ENCODE measurements around the gene SAP30BP. TPM values are rescaled to one million over a fixed set of nuclear protein-coding genes. Genes with fewer than 3 reads are reported as not detected.
A peak's percentile ranks its signal among the peaks of the same experiment; 100 is the strongest.

The SAP30BP gene
- polyA plus RNA-seq, 1 donor from 2014 or later, result 119 TPM

GRCh38 chr17:75639327-75639726, 27.8 kb upstream of the SAP30BP start:
- Mint-ChIP-seq H3K27ac (no peak overlapping the region), H3K27me3 (no peaks in the 10 kb centered on the region), H3K4me3 (no peak overlapping the region), H3K36me3 (no peaks in the 10 kb centered on the region), H3K9me3 (no peaks in the 10 kb centered on the region), H3K4me1 (no peaks in the 10 kb centered on the region)

GRCh38 chr17:75639771-75640555, 27.2 kb upstream of the SAP30BP start:
- Mint-ChIP-seq H3K9me3 (no peaks in the 10 kb centered on the region), H3K4me1 (no peaks in the 10 kb centered on the region), H3K36me3 (no peaks in the 10 kb centered on the region), H3K27ac (peak overlapping the region in 1 of 3 donors; percentile 39), H3K27me3 (no peaks in the 10 kb centered on the region), H3K4me3 (no peak overlapping the region)

DNA sequence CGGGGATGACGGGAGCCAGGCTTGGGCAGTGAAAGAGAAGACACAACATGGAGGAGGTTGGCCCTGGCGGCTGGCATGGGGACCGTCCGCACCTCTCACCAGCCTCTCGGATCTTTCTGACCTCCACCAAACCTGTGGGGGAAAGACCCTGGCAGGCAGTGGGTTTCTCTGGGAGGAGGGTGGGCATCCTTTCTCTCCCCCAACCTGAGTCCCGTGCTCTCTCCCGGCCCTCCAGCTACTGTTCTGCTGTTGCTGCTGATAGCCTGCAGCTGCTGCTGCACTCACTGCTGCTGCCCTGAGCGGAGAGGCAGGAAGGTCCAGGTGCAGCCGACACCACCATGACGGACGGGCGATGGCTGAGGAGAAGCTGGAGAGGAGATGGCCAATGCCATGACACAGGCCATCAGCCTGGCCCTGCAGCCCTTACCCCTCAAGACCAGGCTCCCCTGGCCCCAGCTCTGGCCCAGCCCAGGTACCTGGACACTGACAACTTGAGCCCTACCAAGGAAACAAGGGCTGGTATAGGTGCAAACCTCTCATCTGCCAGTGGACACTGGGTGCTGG, 26.5 kb upstream of the SAP30BP start:
- H3K27ac Mint-ChIP-seq, result no peak overlapping the region
- no peaks in the 10 kb centered on the region for H3K27me3 Mint-ChIP-seq
- H3K4me1 Mint-ChIP-seq, result no peaks in the 10 kb centered on the region
- no peaks in the 10 kb centered on the region for H3K9me3 Mint-ChIP-seq
- H3K36me3 Mint-ChIP-seq, result no peaks in the 10 kb centered on the region
- H3K4me3 Mint-ChIP-seq, result no peak overlapping the region

DNA sequence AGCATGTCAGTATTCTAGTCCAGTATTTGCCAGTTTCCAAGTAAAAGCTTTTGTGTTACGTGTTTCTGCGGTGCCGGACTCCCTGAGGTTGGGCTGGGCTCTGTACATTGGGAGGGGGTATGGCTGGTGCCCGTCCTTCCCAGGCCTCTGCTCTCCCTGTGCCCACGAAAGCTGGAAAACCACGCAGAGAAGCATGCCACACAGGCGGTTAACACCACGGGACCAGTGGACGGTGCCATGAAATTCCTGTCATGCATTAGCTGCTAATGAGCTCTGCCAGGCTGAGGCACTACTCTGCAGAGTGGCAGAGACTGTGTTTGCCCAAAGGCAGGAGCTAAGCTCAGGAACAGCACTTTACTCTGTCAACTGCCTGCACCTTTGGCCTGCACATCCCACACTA, 25.8 kb upstream of the SAP30BP start:
- H3K4me3 Mint-ChIP-seq, result no peak overlapping the region
- H3K27me3 Mint-ChIP-seq, result no peaks in the 10 kb centered on the region
- H3K4me1 Mint-ChIP-seq, result peaks cover 0 to 4% (median 2%) of the 10 kb centered on the region in 3 donors
- no peaks in the 10 kb centered on the region for H3K9me3 Mint-ChIP-seq
- H3K36me3 Mint-ChIP-seq, result no peaks in the 10 kb centered on the region
- no peak overlapping the region for H3K27ac Mint-ChIP-seq

DNA sequence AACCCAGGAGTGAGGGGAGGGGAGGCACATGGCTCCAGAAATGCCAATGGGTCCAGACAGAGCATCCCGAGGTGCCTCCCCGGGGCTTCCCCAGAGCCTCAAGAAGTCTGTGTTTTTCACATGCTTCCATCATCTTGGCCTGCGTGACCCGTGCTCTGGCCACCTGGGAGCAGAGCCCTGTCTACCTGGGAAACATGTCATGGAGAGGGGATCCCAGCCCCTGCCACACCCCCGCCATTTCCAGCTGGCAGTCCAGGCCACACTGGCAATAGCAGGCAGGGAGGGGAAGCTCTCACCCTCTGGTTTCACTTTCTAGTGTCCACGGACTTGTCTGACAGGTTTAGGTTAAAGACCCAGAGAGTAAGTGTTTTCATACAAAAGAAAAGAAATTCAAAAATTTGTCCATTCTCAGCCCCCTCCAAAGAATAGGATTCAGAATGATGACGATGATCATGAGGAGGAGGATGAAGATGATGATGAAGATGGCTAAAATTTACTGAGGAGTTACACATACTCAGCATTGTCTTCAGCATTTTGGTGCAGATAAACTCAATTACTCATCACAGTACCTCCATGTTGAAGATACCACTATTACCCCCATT, 24.9 kb upstream of the SAP30BP start:
- Mint-ChIP-seq H3K27me3 (no peaks in the 10 kb centered on the region), H3K4me1 (peaks cover 0 to 4% (median 2%) of the 10 kb centered on the region in 3 donors), H3K4me3 (no peak overlapping the region), H3K9me3 (no peaks in the 10 kb centered on the region), H3K27ac (peak overlapping the region in 1 of 3 donors; percentile 35), H3K36me3 (no peaks in the 10 kb centered on the region)

DNA sequence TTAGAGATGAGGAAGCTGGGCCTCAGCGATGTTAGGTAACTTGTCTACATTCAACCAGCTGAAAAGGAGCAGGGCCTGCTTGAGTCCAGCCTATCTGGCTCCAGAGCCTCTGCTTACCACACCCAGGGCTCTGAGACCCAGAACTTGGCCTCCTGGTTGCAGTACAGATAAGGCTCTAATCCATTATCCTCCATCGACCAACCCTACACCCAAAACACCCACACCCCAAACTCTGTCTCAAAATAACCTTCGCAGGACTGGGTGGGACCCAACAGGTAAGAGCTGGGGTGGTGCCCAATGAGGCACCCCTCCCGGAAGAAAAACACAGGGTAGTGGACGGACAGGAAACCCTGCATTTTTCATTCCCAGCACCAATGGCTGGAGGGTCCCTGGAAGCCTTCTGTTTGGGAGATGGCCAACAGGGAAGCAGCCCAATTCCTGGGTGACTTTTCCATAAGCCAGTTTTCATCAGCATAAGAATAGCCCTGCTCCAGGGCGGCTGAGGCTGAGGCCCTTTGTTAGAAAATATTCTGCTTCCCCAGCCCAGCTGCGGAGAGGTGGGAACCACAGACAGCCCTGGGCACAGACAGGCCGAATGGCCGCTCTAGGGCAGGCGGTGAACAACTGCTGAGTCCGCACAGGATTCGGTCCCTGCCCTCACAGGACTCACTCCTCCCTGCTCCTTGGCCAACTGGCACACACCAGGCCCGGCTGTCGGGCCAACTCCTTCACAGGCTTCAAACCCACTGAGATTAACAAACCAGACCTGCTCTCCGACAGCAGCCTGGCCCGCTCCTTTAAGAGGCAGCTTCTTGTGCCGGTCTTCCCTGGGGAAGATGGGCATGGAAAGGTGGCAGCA, 24.1 kb upstream of the SAP30BP start:
- H3K27ac Mint-ChIP-seq, result peak overlapping the region in 1 of 3 donors; percentile 35

DNA sequence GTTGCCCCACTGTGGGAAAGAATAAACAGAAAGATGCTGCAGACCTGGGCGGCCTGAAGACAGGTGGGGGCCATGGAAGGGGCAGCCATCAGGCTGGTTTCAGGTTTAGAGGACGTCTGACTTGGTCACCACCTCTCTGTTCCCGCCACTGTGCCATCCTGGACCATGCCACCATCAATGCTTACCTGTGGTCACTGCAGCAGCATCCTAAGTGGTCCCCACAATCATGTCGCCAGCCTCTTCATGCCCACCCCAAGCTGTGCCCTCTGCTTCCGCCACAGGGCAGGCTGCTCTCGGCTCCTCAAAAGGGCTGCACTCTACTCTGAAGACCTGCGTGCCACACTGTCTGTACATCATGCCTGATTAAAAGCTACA, 23.5 kb upstream of the SAP30BP start:
- Mint-ChIP-seq H3K27ac (no peak overlapping the region), H3K4me3 (no peak overlapping the region), H3K9me3 (no peaks in the 10 kb centered on the region), H3K36me3 (no peaks in the 10 kb centered on the region), H3K27me3 (no peaks in the 10 kb centered on the region), H3K4me1 (peaks cover 0 to 4% (median 2%) of the 10 kb centered on the region in 3 donors)

More for the DNA sequence above, 24.1 kb upstream of the SAP30BP start:
- H3K4me1 Mint-ChIP-seq, result peaks cover 0 to 4% (median 2%) of the 10 kb centered on the region in 3 donors
- H3K4me3 Mint-ChIP-seq, result no peak overlapping the region
- H3K36me3 Mint-ChIP-seq, result no peaks in the 10 kb centered on the region
- no peaks in the 10 kb centered on the region for H3K27me3 Mint-ChIP-seq
- H3K9me3 Mint-ChIP-seq, result no peaks in the 10 kb centered on the region

DNA sequence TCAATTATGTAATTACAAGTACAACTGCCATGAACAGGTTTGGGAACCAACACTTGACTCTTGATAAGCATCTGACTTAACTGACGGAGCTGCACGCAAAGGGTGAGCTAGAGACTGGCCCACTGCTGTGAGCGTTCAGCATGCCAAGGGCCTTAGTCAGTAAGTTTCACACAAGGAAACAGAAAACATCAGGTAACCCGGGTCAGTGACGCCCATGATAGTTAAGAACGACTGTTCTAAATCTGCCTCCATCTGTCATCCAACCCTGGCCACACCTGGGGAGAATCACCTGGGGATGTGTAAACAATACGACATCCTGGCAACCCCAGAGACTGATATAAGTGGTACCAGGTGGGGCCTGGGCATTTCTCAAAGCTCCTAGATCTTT, 21.6 kb upstream of the SAP30BP start:
- H3K9me3 Mint-ChIP-seq, result no peaks in the 10 kb centered on the region
- H3K27me3 Mint-ChIP-seq, result no peaks in the 10 kb centered on the region
- peaks cover 4% of the 10 kb centered on the region for H3K36me3 Mint-ChIP-seq
- H3K4me3 Mint-ChIP-seq, result no peak overlapping the region
- H3K27ac Mint-ChIP-seq, result no peak overlapping the region
- peaks cover 0 to 4% (median 2%) of the 10 kb centered on the region in 3 donors for H3K4me1 Mint-ChIP-seq

DNA sequence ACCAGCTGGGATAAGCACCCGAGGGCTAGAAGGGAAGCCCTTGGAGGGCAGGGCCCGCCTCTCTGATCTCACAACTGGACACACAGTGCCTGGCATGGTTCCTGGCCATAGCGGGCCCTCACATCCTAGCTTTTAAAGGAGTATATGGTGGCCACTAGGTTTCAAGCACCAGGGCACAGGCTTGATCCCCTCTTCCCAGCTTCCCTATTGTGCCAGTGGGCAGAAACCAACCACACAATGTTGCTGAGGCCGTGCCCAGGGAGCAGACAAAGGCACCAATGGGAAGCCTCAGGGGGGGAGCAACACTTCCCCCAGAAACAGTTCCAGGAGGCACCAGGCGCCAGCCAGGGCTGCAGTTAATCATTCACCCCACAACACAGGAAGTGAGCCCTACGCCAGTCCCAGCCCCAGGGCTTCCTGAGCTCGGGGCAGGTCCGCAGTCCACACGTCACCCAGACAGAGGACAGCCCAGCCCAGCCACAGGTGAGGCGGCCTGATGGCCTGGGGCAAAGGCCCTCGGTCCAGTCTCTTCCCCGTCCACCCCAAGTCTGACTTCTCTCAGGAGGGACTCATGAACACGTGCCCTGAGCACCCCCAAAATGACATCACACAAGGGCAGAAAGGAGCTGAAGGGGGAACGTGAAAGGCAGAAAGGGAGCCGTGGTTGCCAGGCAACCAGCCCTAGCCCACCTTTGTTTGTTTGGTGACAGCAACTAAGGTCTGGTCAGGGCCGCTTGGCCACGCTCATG, 21.1 kb upstream of the SAP30BP start:
- Mint-ChIP-seq H3K4me1 (peaks cover 0 to 4% (median 2%) of the 10 kb centered on the region in 3 donors), H3K27ac (no peak overlapping the region), H3K36me3 (peaks cover 4% of the 10 kb centered on the region), H3K27me3 (no peaks in the 10 kb centered on the region), H3K9me3 (no peaks in the 10 kb centered on the region), H3K4me3 (no peak overlapping the region)

GRCh38 chr17:75646638-75646992, 20.5 kb upstream of the SAP30BP start:
- Mint-ChIP-seq H3K9me3 (no peaks in the 10 kb centered on the region), H3K36me3 (peaks cover 4% of the 10 kb centered on the region), H3K27ac (no peak overlapping the region), H3K27me3 (no peaks in the 10 kb centered on the region), H3K4me1 (peaks cover 0 to 4% (median 2%) of the 10 kb centered on the region in 3 donors), H3K4me3 (no peak overlapping the region)

- H3K4me1 Mint-ChIP-seq, result peaks cover 0 to 4% (median 2%) of the 10 kb centered on the region in 3 donors
- no peak overlapping the region for H3K4me3 Mint-ChIP-seq
- no peaks in the 10 kb centered on the region for H3K9me3 Mint-ChIP-seq
- H3K27ac Mint-ChIP-seq, result no peak overlapping the region
- H3K27me3 Mint-ChIP-seq, result no peaks in the 10 kb centered on the region
- peaks cover 4% of the 10 kb centered on the region for H3K36me3 Mint-ChIP-seq
Observed at GRCh38 chr17:75647061-75647460, 20.1 kb upstream of the SAP30BP start.

DNA sequence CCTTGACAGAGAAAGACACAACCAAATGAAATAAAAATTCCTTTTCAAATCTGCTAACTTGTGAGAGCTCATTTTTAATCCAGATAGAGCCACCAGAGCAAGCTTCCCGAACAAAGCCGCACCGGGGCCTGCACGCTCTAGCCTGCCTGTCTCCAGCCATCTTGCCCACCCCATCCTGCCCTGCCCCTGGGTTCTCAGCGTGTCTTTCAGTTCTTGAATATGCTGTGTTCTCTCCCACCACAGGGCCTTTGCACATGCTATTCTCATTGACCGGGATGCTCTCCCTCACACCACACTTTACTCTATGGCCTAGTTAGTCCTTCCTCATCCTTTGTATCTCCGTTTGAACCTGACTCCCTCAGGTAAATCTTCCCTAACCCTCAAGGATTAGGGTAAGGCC, 19.2 kb upstream of the SAP30BP start:
- no peak overlapping the region for H3K4me3 Mint-ChIP-seq
- no peaks in the 10 kb centered on the region for H3K9me3 Mint-ChIP-seq
- no peaks in the 10 kb centered on the region for H3K27me3 Mint-ChIP-seq
- H3K27ac Mint-ChIP-seq, result no peak overlapping the region
- peaks cover 4% of the 10 kb centered on the region for H3K36me3 Mint-ChIP-seq
- H3K4me1 Mint-ChIP-seq, result peaks cover 0 to 4% (median 2%) of the 10 kb centered on the region in 3 donors

DNA sequence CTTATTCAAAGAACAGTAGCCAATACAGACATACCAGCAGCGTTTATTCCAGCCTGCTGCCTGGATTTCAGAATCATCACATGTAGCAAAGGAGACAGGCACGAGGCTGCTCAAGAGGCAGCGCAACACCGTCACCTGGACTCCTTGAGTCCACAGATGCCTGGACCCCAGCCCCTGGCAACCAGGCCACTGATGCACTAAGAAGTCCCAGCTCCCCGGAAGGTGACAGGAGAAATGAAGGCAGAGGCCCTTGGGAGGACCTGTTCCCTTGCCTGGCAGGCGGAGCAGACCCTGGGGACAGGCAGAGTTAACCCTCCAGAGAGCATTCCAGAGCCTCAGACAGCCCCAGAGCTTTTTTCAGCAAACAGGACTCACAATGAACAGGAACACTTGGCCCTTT, 17.5 kb upstream of the SAP30BP start:
- Mint-ChIP-seq H3K4me1 (peaks cover 0 to 8% (median 5%) of the 10 kb centered on the region in 3 donors), H3K9me3 (no peaks in the 10 kb centered on the region), H3K4me3 (no peak overlapping the region), H3K36me3 (peaks cover 4% of the 10 kb centered on the region), H3K27ac (peak overlapping the region in 1 of 3 donors; percentile 5), H3K27me3 (no peaks in the 10 kb centered on the region)

DNA sequence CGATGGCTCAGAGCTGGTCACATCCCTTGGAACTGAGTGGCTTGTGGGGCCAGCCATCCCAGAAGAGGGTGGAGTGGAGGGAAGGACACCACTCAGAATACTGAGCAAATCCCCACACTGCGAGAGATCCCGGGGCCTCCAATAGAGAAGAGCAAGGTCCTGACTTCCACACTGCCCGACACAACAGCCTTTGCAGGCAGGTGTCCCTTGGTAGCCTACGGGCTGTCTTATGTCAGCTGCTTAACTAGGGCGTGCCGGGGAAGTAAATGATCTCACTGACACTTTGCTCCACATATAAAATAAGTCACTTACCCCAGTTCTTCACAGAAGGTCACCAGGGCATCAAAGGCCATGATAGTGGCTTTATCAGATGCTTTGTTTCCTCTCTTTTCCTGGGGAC, 16.3 kb upstream of the SAP30BP start:
- Mint-ChIP-seq H3K36me3 (peaks cover 4% of the 10 kb centered on the region), H3K4me3 (no peak overlapping the region), H3K27ac (no peak overlapping the region), H3K27me3 (no peaks in the 10 kb centered on the region), H3K4me1 (peaks cover 0 to 8% (median 5%) of the 10 kb centered on the region in 3 donors), H3K9me3 (no peaks in the 10 kb centered on the region)

Data from IgD-negative memory B cell (primary cell).